Measurements from ENCODE around the gene PIGK.
"Not testable (repeated sequence)": the region's sequence is repeated elsewhere in the genome, so short reads cannot be mapped to it uniquely, and the experiment has no call there.

PIGK gene

GRCh38 chr1:77179632-77180031, 39.6 kb downstream of the PIGK start:
- no peak for DNase-seq (ENCODE audit: low spot score)
- in situ Hi-C loops (cut with MboI; ENCODE audit: low pct_unique_long_range_greater_than_20kb, low sequenced_read_pairs, unreplicated experiment), result no loop called here
- no peak for TF ChIP-seq CTCF (IDR thresholded peaks at IDR 0.05; ENCODE audit: extremely low read depth, insufficient read depth, missing control alignments)

DNA sequence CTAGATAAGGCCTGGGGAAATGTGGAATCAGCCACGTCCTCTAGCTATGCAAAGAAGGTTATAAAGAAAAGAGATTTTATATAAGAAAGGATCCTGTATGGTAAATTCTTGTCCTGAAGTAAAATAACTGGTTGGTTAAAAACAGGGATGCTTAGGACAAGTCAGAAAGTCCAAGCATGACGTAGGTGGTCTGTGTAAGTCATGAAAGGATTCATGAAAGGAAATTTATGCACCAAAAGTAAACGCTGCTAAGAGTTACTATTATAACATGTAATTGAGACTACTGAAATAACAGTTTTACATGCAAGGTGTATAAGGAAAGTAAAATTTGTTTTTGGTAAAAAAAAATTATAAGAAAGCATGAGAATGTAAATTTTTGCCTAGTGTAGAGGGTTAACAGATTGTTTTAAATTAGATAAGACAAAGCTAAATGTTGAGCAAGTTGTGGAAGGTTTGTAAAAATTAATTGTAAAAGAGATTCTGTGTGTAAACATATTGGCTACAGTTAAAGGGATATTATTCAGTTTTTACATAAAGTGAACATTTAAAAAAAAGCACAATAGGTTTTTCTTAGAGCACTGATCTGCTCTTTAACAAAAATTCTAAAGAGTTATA, 43.9 kb downstream of the PIGK start:
- no peak for TF ChIP-seq CTCF (IDR thresholded peaks at IDR 0.05; ENCODE audit: extremely low read depth, insufficient read depth, missing control alignments)
- DNase-seq (ENCODE audit: low spot score), result no peak
- in situ Hi-C loops (cut with MboI; ENCODE audit: low pct_unique_long_range_greater_than_20kb, low sequenced_read_pairs, unreplicated experiment), result no loop called here

DNA sequence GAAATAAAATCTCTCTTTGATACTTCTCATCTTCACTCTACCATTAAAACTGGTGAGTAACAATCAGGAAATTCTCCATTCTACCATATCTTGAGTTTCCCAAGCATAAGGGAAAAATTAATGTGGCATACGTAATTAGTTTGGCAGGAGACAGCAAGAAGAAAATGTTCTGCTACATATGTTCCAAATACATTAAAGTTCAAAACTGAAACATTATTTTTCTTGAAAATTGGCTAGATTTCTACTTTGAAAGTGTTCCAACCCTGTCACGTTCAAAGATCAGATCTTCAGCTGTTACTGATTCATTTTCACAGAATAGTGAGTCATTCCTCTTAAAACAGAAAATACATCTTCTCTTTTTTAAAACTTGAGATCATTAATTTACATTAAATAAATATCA, 48.5 kb downstream of the PIGK start:
- in situ Hi-C loops (cut with MboI; ENCODE audit: low pct_unique_long_range_greater_than_20kb, low sequenced_read_pairs, unreplicated experiment), result loop anchor here (25.0 kb wide), 1 partner anchor 942 kb away; no protein-coding TSS in a partner anchor
- DNase-seq (ENCODE audit: low spot score), result no peak
- no peak for TF ChIP-seq CTCF (IDR thresholded peaks at IDR 0.05; ENCODE audit: extremely low read depth, insufficient read depth, missing control alignments)

GRCh38 chr1:77168358-77168757, 50.9 kb downstream of the PIGK start:
- in situ Hi-C loops (cut with MboI; ENCODE audit: low pct_unique_long_range_greater_than_20kb, low sequenced_read_pairs, unreplicated experiment), result loop anchor here (25.0 kb wide), 1 partner anchor 944 kb away; no protein-coding TSS in a partner anchor
- TF ChIP-seq CTCF (IDR thresholded peaks at IDR 0.05; ENCODE audit: extremely low read depth, insufficient read depth, missing control alignments), result no peak
- no peak for DNase-seq (ENCODE audit: low spot score)

- TF ChIP-seq CTCF (IDR thresholded peaks at IDR 0.05; ENCODE audit: extremely low read depth, insufficient read depth, missing control alignments), result no peak
- DNase-seq (ENCODE audit: low spot score), result no peak
- in situ Hi-C loops (cut with MboI; ENCODE audit: low pct_unique_long_range_greater_than_20kb, low sequenced_read_pairs, unreplicated experiment), result loop anchor here (25.0 kb wide), 1 partner anchor 948 kb away; no protein-coding TSS in a partner anchor
These were observed 54.7 kb downstream of the PIGK start for GRCh38 chr1:77164434-77164944.

GRCh38 chr1:77159706-77160105, 59.5 kb downstream of the PIGK start:
- in situ Hi-C loops (cut with MboI; ENCODE audit: low pct_unique_long_range_greater_than_20kb, low sequenced_read_pairs, unreplicated experiment), result loop anchor here (10.0 to 25.0 kb wide), 2 partner anchors 365 to 953 kb away; no protein-coding TSS in a partner anchor
- not testable (repeated sequence) for DNase-seq (ENCODE audit: low spot score)

DNA sequence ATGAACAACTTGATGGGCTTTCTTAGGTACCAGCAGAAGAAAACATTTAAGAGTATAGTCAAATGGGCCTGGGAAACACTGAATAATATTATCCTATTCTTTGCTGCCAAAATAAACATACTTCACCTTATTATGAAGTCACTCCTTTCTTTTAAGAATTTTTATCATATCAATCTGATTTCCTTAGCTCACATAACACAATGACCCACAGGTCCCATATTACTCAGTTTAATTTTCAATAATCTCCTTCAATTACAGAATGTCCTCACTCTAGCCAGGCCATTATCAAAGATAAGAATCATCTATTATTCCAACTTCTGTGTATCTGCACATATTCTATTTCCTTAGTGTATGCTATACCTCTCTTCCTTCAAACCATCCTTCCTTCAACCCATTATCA, 63.0 kb downstream of the PIGK start:
- TF ChIP-seq CTCF (IDR thresholded peaks at IDR 0.05; ENCODE audit: extremely low read depth, insufficient read depth, missing control alignments), result no peak
- DNase-seq (ENCODE audit: low spot score), result no peak
- in situ Hi-C loops (cut with MboI; ENCODE audit: low pct_unique_long_range_greater_than_20kb, low sequenced_read_pairs, unreplicated experiment), result loop anchor here (10.0 to 25.0 kb wide), 2 partner anchors 369 to 956 kb away; no protein-coding TSS in a partner anchor

Data from GM13977 (cell line).